ENCODE results near the gene ZFP36L1.

Gene ZFP36L1

GRCh38 chr14:68782091-68782981 lies 10.5 kb downstream of the ZFP36L1 start:
- TF ChIP-seq CTCF (IDR thresholded peaks at IDR 0.05; ENCODE audit: low read depth, low read length) = no peak
- DNase-seq (ENCODE audit: extremely low read depth, low read depth) = no peak

- no peak for TF ChIP-seq CTCF (IDR thresholded peaks at IDR 0.05; ENCODE audit: low read depth, low read length)
- DNase-seq (ENCODE audit: extremely low read depth, low read depth) = no peak
Observed at GRCh38 chr14:68781161-68782021, 11.5 kb downstream of the ZFP36L1 start.

- no peak for DNase-seq (ENCODE audit: extremely low read depth, low read depth)
- TF ChIP-seq CTCF (IDR thresholded peaks at IDR 0.05; ENCODE audit: low read depth, low read length) = no peak
Observed at GRCh38 chr14:68780358-68781160, 12.3 kb downstream of the ZFP36L1 start.

- DNase-seq (ENCODE audit: extremely low read depth, low read depth) = no peak
- TF ChIP-seq CTCF (IDR thresholded peaks at IDR 0.05; ENCODE audit: low read depth, low read length) = no peak
Observed at GRCh38 chr14:68779761-68780323, 13.0 kb downstream of the ZFP36L1 start.

- DNase-seq (ENCODE audit: extremely low read depth, low read depth) = no peak
Observed at GRCh38 chr14:68777644-68778043, 15.2 kb downstream of the ZFP36L1 start.

More at GRCh38 chr14:68777644-68778043, 15.2 kb downstream of the ZFP36L1 start:
- TF ChIP-seq CTCF (IDR thresholded peaks at IDR 0.05; ENCODE audit: low read depth, low read length) = no peak

Measured in AG09319 (cell line).